ENCODE measurements around the gene C2orf42.
"Not testable (repeated sequence)": the region's sequence is repeated elsewhere in the genome, so short reads cannot be mapped to it uniquely, and the experiment has no call there.

C2orf42 gene

DNA sequence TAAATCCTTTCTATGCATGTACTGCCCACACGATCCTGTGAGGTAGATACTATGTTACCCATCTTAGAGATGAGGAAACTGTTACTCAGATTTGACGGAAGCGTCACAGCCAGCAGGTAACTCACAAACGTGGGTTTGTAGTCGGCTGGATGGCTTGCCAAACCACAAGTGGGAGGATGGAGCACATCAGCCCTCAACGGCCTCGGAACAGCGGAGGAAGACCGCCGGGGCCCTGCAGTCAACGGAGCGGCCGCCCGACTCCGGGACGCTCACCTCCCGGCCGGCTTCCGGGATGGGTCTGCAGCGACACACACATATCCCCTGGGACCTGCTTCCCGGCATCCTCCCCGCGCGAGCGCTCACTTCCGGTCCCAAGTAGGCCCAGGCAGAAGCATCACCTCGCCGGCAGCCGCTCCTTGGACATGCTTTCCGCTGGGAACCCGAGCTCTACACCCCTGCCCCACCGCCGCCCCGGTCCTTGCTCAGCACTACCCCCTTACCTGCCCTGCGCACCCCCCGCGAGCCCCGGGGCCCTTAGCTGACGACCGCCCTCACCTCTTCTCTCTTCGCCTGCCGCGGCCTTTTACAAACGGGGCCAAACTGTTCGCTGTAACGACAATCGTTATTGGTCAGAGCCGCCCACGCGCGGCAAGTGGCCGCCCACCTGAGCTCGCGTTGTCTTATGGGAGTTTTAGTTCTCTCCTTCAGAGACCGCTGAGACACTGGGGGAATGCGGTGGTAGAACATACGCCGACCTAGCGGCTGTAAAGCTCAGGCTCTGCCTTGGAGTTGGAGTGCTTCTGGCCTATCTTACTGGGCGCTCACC, at the start of gene C2orf42:
Gene C2orf42, minus strand, starts transcription at position 602 of the 826 bp plus-strand sequence. CDS start 9,034 bp downstream, outside the sequence.
- DNase-seq (ENCODE audit: low read depth in 2 of 2): peak; percentile 93 to 98

DNA sequence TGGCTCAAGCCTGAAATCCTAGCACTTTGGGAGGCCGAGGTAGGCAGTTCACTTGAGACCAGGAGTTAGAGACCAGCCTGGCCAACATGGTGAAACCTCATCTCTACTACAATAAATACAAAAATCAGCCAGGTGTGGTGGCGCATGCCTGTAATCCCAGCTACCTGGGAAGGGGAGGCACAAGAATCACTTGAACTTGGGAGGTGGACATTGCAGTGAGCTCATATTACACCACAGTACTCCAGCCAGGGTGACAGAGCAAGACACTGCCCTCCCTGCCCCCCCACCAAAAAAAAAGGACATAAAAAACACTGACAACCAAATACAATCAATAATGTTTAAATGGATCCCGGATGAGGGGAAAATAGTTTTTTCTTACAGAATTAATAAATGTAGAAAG, 49.8 kb upstream of the C2orf42 start:
- no peak for DNase-seq (ENCODE audit: low read depth in 2 of 2)

DNA sequence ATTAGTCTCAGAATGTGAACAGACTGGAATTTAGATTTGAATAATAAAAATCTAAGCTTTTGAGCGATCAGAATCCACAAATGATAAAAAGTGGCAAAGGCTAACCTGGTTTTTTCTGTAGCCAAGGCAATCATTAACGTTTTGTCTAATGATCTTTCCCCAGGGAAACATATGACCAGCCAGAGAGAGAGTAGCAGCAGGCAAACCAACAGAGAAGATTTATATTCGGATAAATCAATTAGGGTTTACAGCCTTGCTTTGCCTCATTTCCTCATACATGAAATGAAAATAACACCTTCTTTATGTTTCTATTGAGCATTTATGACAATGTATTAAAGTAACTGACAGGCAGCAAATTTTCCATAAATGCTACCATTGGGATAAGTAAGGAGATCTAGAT, 43.1 kb upstream of the C2orf42 start:
- DNase-seq (ENCODE audit: low read depth in 2 of 2): no peak

GRCh38 chr2:70226781-70227180, 36.0 kb upstream of the C2orf42 start:
- no peak for DNase-seq (ENCODE audit: low read depth in 2 of 2)

DNA sequence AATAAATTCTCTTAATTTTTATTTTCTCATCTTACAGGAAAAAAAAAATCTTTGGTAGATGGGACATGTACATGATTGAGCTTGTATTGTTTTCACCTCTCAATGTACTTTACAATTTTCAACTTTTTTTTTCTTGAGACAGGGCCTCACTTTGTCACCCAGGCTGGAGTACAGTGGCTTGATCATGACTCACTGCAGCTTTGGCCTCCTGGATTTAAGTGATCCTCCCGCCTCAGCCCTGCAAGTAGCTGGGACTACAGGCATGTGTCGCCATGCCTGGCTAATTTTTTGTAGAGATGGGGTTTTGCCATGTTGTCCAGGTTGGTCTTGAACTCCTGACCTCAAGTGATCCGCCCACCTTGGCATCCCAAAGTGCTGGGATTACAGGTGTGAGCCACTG, 32.5 kb upstream of the C2orf42 start:
- not testable (repeated sequence) for DNase-seq (ENCODE audit: low read depth in 2 of 2)

GRCh38 chr2:70214953-70215549, 24.2 kb upstream of the C2orf42 start:
- DNase-seq (ENCODE audit: low read depth in 2 of 2): no peak

DNA sequence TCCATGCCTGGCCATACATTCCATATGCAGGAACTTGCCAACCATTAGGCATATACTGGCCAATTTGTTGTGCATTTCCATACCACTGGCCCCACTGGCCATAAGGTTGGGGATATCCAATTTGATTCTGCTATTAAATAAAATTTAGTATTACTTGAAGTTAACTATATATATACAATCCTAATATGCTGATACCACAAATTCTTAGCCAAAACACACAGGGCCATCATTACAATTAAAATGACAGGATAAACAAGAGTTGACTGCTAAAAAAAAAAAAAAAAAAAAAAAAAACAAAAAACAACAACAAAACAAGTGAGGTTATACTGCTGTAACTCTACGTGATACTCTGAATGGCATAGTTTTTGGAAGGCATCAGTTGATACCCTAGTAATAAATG, 23.5 kb upstream of the C2orf42 start:
- no peak for DNase-seq (ENCODE audit: low read depth in 2 of 2)

DNA sequence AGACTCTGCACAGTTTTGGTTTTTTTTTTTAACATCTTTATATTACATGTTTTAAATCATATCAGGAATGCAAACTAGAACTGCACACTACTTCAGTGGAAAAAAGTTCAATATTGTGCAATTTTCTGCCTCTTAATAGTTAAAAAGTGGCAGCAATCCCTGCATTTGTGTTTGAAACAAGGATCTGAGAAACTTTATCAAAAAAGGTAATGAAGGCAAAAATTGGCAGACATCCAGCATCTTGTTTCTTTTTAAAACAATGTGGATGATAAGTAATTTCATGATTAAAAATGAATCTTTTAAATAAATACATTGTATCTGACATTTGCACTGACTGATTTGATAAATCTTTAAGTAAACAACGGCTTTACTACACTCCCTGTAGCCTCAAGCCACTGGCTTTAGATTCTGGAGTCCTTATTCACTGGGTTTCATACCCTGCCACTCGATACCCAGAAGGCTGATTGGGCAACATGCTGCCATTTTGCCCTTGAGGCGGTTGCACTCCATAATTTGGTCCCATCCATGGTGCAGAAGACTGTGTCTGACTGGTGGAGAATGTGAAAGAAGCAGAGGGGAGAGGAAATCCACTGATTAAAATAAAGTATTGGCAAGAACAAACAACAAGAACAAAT, 21.6 kb upstream of the C2orf42 start:
- DNase-seq (ENCODE audit: low read depth in 2 of 2): no peak

GRCh38 chr2:70211595-70211994, 20.8 kb upstream of the C2orf42 start:
- no peak for DNase-seq (ENCODE audit: low read depth in 2 of 2)

DNA sequence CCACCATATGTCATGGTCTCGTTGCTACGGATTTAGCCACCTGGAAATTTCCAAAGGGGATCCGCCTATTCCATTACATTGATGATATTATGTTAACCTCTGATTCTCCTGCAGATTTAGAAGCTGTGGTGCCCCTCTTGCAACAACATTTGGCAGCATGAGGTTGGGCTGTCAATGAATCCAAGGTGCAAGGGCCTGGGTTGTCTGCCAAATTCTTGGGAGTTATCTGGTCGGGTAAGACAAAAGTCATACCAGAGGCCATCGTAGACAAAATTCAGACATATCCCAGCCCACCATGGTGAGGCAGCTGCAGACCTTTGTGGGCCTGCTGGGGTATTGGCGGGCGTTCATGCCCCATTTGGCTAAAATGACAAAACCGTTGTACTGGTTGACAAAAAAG, 13.6 kb upstream of the C2orf42 start:
- no peak for DNase-seq (ENCODE audit: low read depth in 2 of 2)

GRCh38 chr2:70203086-70203485, 12.3 kb upstream of the C2orf42 start:
- DNase-seq (ENCODE audit: low read depth in 2 of 2): no peak

DNA sequence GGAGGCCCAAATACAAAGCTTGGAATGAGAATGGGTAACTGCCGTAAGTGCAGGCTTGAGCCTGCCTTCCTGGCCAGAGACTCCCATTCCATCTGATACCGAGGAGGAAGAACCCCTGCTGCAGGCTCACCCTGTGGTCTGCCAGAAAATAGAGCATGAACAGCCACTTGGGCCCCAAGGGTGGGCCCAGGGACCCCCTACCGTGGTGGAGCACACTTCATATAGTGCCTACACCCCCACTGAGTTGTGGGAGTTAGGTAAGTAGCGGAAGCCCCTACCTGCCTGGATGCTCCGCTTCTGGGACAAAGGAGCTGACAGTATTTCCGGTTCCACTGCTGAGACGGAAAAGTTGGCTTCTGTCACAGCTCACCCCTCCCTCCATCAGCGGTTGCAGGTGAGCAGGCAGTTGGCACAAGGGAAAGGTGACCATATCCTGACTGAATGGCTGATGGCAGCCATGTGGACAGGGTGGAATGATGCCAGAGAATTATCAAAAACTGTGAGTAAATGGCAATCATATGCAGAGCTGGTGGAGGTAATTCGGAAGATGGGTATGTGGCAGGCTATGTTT, 11.5 kb upstream of the C2orf42 start:
- no peak for DNase-seq (ENCODE audit: low read depth in 2 of 2)

- no peak for DNase-seq (ENCODE audit: low read depth in 2 of 2)
Observed at GRCh38 chr2:70201831-70202230, 11.0 kb upstream of the C2orf42 start.

GRCh38 chr2:70201225-70201768, 10.5 kb upstream of the C2orf42 start:
- no peak for DNase-seq (ENCODE audit: low read depth in 2 of 2)

DNA sequence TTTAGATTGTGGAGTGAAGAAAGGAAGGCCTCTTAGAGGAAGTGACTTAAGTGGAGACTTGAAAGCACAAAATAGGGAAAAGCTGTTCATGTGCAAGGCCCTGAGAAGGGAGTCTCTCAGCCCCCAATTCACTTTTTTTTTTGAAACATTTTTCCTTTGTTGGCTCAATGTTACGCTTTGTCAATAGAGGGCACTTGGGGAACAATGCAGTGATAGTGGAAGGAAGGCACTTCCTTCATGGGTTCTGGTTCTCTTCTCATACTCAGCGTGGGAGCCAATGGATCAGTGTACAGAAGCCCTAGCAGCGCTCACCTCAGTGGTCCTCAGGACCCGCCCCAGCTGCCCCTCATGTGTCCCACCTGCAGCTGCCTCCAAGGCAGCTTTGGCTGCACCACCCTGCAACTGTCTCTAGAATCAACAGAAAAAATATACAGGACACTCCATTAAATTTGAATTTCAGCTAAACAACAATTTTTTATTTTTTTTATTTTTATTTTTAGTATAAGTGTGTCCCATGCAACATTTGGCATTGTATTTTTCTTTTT, 8.6 kb upstream of the C2orf42 start:
- no peak for DNase-seq (ENCODE audit: low read depth in 2 of 2)

- DNase-seq (ENCODE audit: low read depth in 2 of 2): no peak
Observed at GRCh38 chr2:70192516-70192915, 1.7 kb upstream of the C2orf42 start.

- DNase-seq (ENCODE audit: low read depth in 2 of 2): no peak
Observed at GRCh38 chr2:70191244-70191735, 471 bp upstream of the C2orf42 start.

DNA sequence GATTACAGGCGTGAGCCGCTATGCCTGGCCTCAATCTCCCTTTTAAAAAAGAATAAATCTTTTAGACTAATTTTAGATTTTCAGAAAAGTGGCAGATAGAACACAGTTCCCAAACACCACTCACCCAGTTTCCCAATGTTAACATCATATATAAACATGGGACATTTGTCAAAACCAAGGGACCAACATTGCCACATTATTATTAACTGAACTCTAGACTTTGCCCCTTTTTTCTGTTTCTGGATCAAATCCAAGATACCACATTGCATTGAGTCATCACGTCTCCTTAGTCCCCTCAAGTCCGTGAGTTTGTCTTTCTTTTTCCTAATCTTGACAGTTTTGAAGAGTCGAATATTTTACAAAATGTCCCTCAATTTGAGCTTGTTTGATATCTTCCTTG, 2.4 kb downstream of the C2orf42 start:
- DNase-seq (ENCODE audit: low read depth in 2 of 2): no peak

- not testable (repeated sequence) for DNase-seq (ENCODE audit: low read depth in 2 of 2)
Observed at GRCh38 chr2:70187170-70187569, 3.6 kb downstream of the C2orf42 start.

DNA sequence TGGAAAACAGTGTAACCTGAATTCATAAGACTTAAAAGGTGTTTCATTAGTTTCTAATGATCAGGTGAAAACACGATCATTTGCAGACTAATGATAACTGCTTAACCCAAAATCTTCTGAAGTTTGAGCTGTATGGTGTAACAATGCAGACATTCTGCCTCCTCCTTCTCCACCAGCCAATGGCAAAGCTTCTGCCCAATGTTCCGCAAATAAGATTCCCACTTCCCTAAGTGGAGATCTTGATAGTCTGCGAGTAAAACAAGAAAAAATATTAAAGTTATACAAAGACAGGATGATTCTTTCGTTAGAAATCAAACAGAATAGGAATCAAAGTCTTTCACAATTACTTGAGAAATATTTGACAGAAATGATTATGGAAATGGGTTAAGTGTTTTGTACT, 8.1 kb downstream of the C2orf42 start:
- DNase-seq (ENCODE audit: low read depth in 2 of 2): no peak

GRCh38 chr2:70181363-70181956, 9.4 kb downstream of the C2orf42 start:
- no peak for DNase-seq (ENCODE audit: low read depth in 2 of 2)

All from stimulated activated CD8-positive, alpha-beta memory T cell treated with anti-CD3 and anti-CD28 coated beads, Interleukin-7, amount 100 ng/mL, for 4 hours (primary cell).